ENCODE results near the gene ANXA1. TPM values are rescaled to one million over a fixed set of nuclear protein-coding genes. Genes with fewer than 3 reads are reported as not detected.

ANXA1 gene
- total RNA-seq, 1 donor from 2014 or later: 1,561 TPM

DNA sequence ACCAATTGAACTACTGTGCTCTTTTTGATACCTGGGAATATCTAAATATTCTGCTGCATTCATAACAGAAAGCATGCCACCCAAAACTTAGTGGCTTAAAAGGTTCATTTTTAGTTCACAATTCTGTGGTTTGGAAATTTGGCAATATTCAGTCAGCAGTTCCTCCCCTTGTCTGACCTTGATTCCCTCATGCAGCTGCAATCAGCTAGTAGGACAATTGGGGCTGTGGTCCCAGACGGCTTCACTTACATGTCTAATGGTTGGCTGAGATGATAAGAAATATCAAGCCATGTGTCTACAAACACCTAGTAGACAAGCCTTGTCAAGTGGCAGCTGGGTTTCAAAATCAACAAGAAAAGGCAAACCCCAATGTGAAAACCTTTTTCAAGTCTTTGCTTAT, 51.3 kb downstream of the ANXA1 start:
- TF ChIP-seq, protein P1, sequence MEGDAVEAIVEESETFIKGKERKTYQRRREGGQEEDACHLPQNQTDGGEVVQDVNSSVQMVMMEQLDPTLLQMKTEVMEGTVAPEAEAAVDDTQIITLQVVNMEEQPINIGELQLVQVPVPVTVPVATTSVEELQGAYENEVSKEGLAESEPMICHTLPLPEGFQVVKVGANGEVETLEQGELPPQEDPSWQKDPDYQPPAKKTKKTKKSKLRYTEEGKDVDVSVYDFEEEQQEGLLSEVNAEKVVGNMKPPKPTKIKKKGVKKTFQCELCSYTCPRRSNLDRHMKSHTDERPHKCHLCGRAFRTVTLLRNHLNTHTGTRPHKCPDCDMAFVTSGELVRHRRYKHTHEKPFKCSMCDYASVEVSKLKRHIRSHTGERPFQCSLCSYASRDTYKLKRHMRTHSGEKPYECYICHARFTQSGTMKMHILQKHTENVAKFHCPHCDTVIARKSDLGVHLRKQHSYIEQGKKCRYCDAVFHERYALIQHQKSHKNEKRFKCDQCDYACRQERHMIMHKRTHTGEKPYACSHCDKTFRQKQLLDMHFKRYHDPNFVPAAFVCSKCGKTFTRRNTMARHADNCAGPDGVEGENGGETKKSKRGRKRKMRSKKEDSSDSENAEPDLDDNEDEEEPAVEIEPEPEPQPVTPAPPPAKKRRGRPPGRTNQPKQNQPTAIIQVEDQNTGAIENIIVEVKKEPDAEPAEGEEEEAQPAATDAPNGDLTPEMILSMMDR (IDR thresholded peaks at IDR 0.05; ENCODE audit: insufficient read depth, low read length, severe bottlenecking): no peak
- Histone ChIP-seq H3K27me3 (ENCODE audit: control insufficient read depth, insufficient read depth, low read length) (no peaks in the 10 kb centered on the region), H3K4me3 (ENCODE audit: low read depth, low read length) (no peak overlapping the region), H3K36me3 (ENCODE audit: control insufficient read depth, insufficient read depth, low read length) (no peaks in the 10 kb centered on the region)
- DNase-seq (ENCODE audit: low read depth) (no peak), FAIRE-seq (no peak)

DNA sequence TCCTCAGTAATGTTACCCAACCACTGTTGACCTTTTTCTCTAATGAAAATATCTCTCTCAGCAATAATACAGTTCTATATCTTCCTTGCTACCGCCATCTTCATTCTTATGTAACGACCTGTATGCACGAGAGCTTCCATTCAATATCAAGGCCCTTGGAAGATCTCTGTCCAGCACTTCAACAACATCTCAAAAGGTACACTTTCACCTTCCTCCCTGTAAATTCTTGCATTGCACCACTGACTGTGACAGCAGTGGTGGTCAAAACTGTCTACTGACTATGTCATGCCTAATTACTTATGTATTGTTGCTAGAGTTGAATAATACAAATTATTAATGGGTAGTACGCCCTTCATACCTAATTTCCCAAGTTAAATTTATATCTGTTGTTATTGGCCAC, 53.3 kb downstream of the ANXA1 start:
- no peaks in the 10 kb centered on the region for H3K27me3 ChIP-seq (ENCODE audit: control insufficient read depth, insufficient read depth, low read length)
- no peaks in the 10 kb centered on the region for H3K36me3 ChIP-seq (ENCODE audit: control insufficient read depth, insufficient read depth, low read length)
- DNase-seq (ENCODE audit: low read depth): no peak
- no peak overlapping the region for H3K4me3 ChIP-seq (ENCODE audit: low read depth, low read length)
- FAIRE-seq: no peak
- TF ChIP-seq, protein P1 (IDR thresholded peaks at IDR 0.05; ENCODE audit: insufficient read depth, low read length, severe bottlenecking): no peak

DNA sequence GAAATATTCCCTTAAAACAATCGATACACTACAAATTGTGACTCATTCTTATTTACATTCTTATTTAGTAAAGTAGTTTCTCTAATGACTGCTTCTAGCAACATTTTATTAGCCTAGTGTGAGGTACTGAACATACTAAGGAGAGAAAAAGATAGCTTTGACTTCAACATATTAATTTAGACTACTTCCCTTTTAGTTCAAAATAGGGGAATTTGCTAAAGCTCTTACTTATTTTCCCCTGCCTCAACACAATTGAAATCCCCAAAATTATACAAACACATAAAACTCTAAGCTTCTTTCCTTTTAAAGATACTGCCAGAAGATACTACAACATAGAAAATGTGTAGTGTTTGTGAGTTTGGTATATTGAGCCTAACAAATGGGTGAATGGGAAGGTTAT, 55.2 kb downstream of the ANXA1 start:
- H3K27me3 ChIP-seq (ENCODE audit: control insufficient read depth, insufficient read depth, low read length): no peaks in the 10 kb centered on the region
- TF ChIP-seq, protein P1 (IDR thresholded peaks at IDR 0.05; ENCODE audit: insufficient read depth, low read length, severe bottlenecking): no peak
- no peak for FAIRE-seq
- no peak for DNase-seq (ENCODE audit: low read depth)
- H3K4me3 ChIP-seq (ENCODE audit: low read depth, low read length): no peak overlapping the region
- no peaks in the 10 kb centered on the region for H3K36me3 ChIP-seq (ENCODE audit: control insufficient read depth, insufficient read depth, low read length)

DNA sequence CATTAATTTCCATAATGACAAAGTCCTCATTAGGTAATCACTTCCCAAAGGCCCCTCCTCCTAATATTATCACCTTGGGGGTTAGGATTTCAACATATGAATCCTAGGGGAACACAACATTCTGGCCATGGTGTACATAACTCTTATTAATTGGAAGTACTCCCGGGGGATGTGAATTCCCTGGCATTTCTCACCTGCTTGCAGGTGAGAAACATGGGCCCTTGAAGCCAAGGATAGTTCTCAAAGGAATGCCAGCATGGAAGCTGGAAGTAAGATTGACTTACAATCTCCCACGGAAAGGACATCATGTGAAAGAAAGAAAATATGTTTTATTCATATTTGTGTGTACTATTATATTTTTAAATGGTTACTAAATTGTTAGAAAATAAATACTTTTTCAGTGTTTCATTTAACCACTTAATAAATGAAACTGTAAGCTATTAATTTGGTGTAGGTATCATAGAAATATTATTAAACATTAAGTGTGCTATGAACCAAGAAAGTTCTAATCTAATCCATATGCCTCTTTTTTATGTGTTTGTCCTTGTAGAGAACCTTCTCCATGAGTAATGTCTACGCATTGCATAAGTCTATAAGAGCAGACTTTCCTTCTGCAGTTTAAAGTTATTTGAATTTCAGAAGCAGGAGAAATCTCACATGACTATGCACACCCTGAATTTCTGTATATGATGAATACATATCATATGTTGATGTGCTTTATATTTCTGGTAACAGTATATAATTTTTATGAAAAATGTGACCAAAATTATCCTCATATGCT, 59.4 kb downstream of the ANXA1 start:
- Histone ChIP-seq H3K4me3 (ENCODE audit: low read depth, low read length) (no peak overlapping the region), H3K27me3 (ENCODE audit: control insufficient read depth, insufficient read depth, low read length) (peaks cover 1% of the 10 kb centered on the region), H3K36me3 (ENCODE audit: control insufficient read depth, insufficient read depth, low read length) (no peaks in the 10 kb centered on the region)
- TF ChIP-seq, protein P1 (IDR thresholded peaks at IDR 0.05; ENCODE audit: insufficient read depth, low read length, severe bottlenecking): no peak
- FAIRE-seq (no peak), DNase-seq (ENCODE audit: low read depth) (no peak)

DNA sequence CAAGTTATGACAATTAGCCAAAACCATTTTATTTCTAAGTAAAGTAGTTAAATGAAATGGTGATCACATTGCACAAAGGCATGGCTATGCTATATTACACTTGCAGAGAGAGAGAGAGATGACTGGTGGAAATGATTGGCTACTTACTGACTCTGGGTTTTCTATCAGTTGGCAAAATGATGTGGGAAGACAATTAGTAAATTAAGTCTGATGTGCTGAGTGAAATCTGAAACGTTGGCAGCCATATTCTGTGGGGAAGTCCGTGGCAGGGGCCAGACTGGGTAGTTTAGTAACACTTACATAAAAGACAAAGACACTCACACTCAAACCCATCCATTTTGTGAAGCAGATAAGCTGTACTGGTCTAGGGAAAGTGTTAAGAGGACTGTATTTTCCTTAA, 61.6 kb downstream of the ANXA1 start:
- Histone ChIP-seq H3K4me3 (ENCODE audit: low read depth, low read length) (no peak overlapping the region), H3K27me3 (ENCODE audit: control insufficient read depth, insufficient read depth, low read length) (peaks cover 1% of the 10 kb centered on the region), H3K36me3 (ENCODE audit: control insufficient read depth, insufficient read depth, low read length) (no peaks in the 10 kb centered on the region)
- no peak for FAIRE-seq
- TF ChIP-seq, protein P1 (IDR thresholded peaks at IDR 0.05; ENCODE audit: insufficient read depth, low read length, severe bottlenecking): no peak
- DNase-seq (ENCODE audit: low read depth): no peak

DNA sequence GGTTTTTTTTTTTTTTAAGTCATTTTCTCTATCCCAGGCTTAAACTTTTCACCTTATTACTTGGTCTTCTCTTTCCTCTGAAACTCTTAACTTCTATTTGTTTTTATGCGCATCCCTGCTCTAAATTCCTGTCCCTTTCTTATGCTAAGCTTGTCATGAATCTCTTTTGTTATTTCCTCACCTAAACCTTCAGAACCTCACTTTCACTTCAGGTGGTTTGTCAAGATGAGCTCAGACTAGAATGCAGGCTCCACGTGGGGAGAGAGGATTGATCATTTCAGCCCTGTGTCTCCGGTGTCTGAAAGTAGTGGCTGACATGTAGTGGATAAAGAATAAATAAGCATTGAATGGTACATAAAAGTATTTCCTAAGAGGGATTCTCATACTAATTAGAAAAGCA, 63.6 kb downstream of the ANXA1 start:
- Histone ChIP-seq H3K4me3 (ENCODE audit: low read depth, low read length) (no peak overlapping the region), H3K36me3 (ENCODE audit: control insufficient read depth, insufficient read depth, low read length) (no peaks in the 10 kb centered on the region), H3K27me3 (ENCODE audit: control insufficient read depth, insufficient read depth, low read length) (peaks cover 1% of the 10 kb centered on the region)
- FAIRE-seq (no peak), DNase-seq (ENCODE audit: low read depth) (no peak)
- TF ChIP-seq, protein P1 (IDR thresholded peaks at IDR 0.05; ENCODE audit: insufficient read depth, low read length, severe bottlenecking): no peak
